IMR-90 (cell line): ENCODE measurements around the gene FXR2. TPM values are rescaled to one million over a fixed set of nuclear protein-coding genes. Genes with fewer than 3 reads are reported as not detected.

Source experiments
- ATAC-seq: fragments of 200-7000 bp; cut with Tn5 transposase; 2 replicates; pipeline ENCODE4 v1.9.1; 2020; ENCODE audit warnings: low read depth, mild to moderate bottlenecking, moderate library complexity
- BruUV-seq: library from RNA; stranded (reverse); fragments of 400-500 nt; replicated peaks from 2 replicates; lab custom pipeline; 2021; lab: Mats Ljungman, UMichigan
- CTCF ChIA-PET: fragments of 300-600 bp; formaldehyde crosslinking; extraction: SDS; loops from one replicate; lab custom pipeline; 2021; ENCODE audit warnings: antibody characterized with exemption; lab: Yijun Ruan, JAX
- POLR2A ChIA-PET: fragments of 300-600 bp; sonication (Branson Sonifier 250); formaldehyde crosslinking; loops from one replicate; lab custom pipeline; 2022; ENCODE audit warnings: antibody characterized with exemption; ENCODE audit not compliant: unreplicated experiment; lab: Charles Lee
- DNase-seq: peaks from one replicate; pipeline ENCODE4 v3.0.0; 2013
- H2AFZ ChIP-seq: replicated peaks from 2 replicates; pipeline ENCODE3; 2013; ENCODE audit warnings: low read length, mild to moderate bottlenecking; ENCODE audit not compliant: poor library complexity
- H2AK5ac ChIP-seq: 2 replicates; pipeline ENCODE4 v1.6.1; 2013; ENCODE audit warnings: low read depth, low read length, inconsistent platforms
- H2AK9ac ChIP-seq: replicated peaks from 2 replicates; pipeline ENCODE3; 2013; ENCODE audit warnings: mild to moderate bottlenecking, low read depth, low read length, moderate library complexity; ENCODE audit not compliant: poor library complexity
- H2BK120ac ChIP-seq: 2 replicates; pipeline ENCODE4 v1.6.1; 2013; ENCODE audit warnings: low read depth, low read length, inconsistent platforms
- H2BK15ac ChIP-seq: 3 replicates; pipeline ENCODE4 v1.6.1; 2013; ENCODE audit warnings: low read depth, low read length, inconsistent platforms
- H2BK20ac ChIP-seq: 2 replicates; pipeline ENCODE4 v1.6.1; 2013; ENCODE audit warnings: low read depth, mild to moderate bottlenecking, inconsistent platforms, low read length, moderate library complexity
- H2BK5ac ChIP-seq: 2 replicates; pipeline ENCODE4 v1.6.1; 2013; ENCODE audit warnings: mild to moderate bottlenecking, low read depth, low read length, inconsistent platforms; ENCODE audit not compliant: poor library complexity, severe bottlenecking
- H3K14ac ChIP-seq: replicated peaks from 2 replicates; pipeline ENCODE4 v1.6.1; 2013; ENCODE audit warnings: low read depth, low read length, inconsistent platforms
- H3K18ac ChIP-seq: 2 replicates; pipeline ENCODE4 v1.6.1; 2013; ENCODE audit warnings: low read depth, low read length, control low read depth
- H3K23ac ChIP-seq: 2 replicates; pipeline ENCODE4 v1.6.1; 2013; ENCODE audit warnings: low read depth, low read length, inconsistent platforms
- H3K27ac ChIP-seq: 2 replicates; pipeline ENCODE4 v1.5.1; 2013; ENCODE audit warnings: mild to moderate bottlenecking, control low read depth, low read length; ENCODE audit not compliant: insufficient read depth
- H3K27me3 ChIP-seq: 2 replicates; pipeline ENCODE4 v1.6.1; 2013; ENCODE audit warnings: low read length; ENCODE audit not compliant: control insufficient read depth, insufficient read depth
- H3K36me3 ChIP-seq: 2 replicates; pipeline ENCODE4 v1.6.1; 2013; ENCODE audit warnings: low read length, mixed read lengths; ENCODE audit not compliant: control insufficient read depth, insufficient read depth
- H3K4ac ChIP-seq: 2 replicates; pipeline ENCODE4 v1.6.1; 2013; ENCODE audit warnings: low read depth, low read length, inconsistent platforms
- H3K4me1 ChIP-seq: 2 replicates; pipeline ENCODE4 v1.6.1; 2013; ENCODE audit warnings: low read length, mixed read lengths; ENCODE audit not compliant: control insufficient read depth, insufficient read depth
- H3K4me2 ChIP-seq: 2 replicates; pipeline ENCODE4 v1.6.1; 2013; ENCODE audit warnings: low read depth, mild to moderate bottlenecking, control low read depth, low read length, moderate library complexity
- H3K4me3 ChIP-seq: 2 replicates; pipeline ENCODE4 v1.5.1; 2013; ENCODE audit warnings: low read depth, mild to moderate bottlenecking, control low read depth, low read length, moderate library complexity; ENCODE audit not compliant: insufficient read depth
- H3K56ac ChIP-seq: 2 replicates; pipeline ENCODE4 v1.6.1; 2013; ENCODE audit warnings: low read length, inconsistent platforms; ENCODE audit not compliant: insufficient read depth; ENCODE audit errors: extremely low read depth
- H3K79me1 ChIP-seq, 2 experiments: 2 replicates each; pipeline ENCODE4 v1.6.1; 2013; ENCODE audit warnings: low read length in 2 of 2, inconsistent platforms in 1 of 2, low read depth in 1 of 2
- H3K9ac ChIP-seq: 2 replicates; pipeline ENCODE4 v1.6.1; 2013; ENCODE audit warnings: low read depth, low read length, control low read depth
- H3K9me1 ChIP-seq: 2 replicates; pipeline ENCODE4 v1.6.1; 2013; ENCODE audit warnings: low read length, inconsistent platforms; ENCODE audit not compliant: insufficient read depth
- H3K9me3 ChIP-seq: 2 replicates; pipeline ENCODE4 v1.6.1; 2013; ENCODE audit warnings: low read length; ENCODE audit not compliant: control insufficient read depth, insufficient read depth
- H4K20me1 ChIP-seq: 2 replicates; pipeline ENCODE4 v1.6.1; 2013; ENCODE audit warnings: low read length, inconsistent platforms; ENCODE audit not compliant: insufficient read depth
- H4K5ac ChIP-seq: 2 replicates; pipeline ENCODE4 v1.6.1; 2013; ENCODE audit warnings: mild to moderate bottlenecking, low read depth, low read length, control low read depth
- H4K8ac ChIP-seq, 2 experiments: 2 replicates each; pipeline ENCODE4 v1.6.1; 2013; ENCODE audit warnings: low read depth in 2 of 2, low read length in 2 of 2, control low read depth in 1 of 2, inconsistent platforms in 1 of 2
- H4K91ac ChIP-seq: 2 replicates; pipeline ENCODE4 v1.6.1; 2013; ENCODE audit warnings: low read depth, low read length, inconsistent platforms; ENCODE audit not compliant: insufficient read depth
- BHLHE40 ChIP-seq: fragments of 150-350 bp; IDR thresholded peaks from 2 replicates; pipeline ENCODE4 v1.6.1; 2016; ENCODE audit warnings: mild to moderate bottlenecking, low read depth, low read length
- CEBPB ChIP-seq: IDR thresholded peaks from 2 replicates; pipeline ENCODE4 v1.6.1; 2012; ENCODE audit warnings: low read depth, low read length, improper control_type of control experiment
- CHD1 ChIP-seq: IDR thresholded peaks from 2 replicates; pipeline ENCODE4 v1.6.1; 2012; ENCODE audit warnings: low read depth, low read length, improper control_type of control experiment
- CTCF ChIP-seq: conservative IDR thresholded peaks from 2 replicates; pipeline ENCODE4 v1.5.1; 2012; ENCODE audit warnings: mild to moderate bottlenecking, low read depth, low read length, improper control_type of control experiment
- ELK1 ChIP-seq: fragments of 150-350 bp; IDR thresholded peaks from 2 replicates; pipeline ENCODE4 v1.6.1; 2016; ENCODE audit warnings: low read depth, mild to moderate bottlenecking, low read length, moderate library complexity, borderline replicate concordance
- FOS ChIP-seq: fragments of 150-350 bp; IDR thresholded peaks from 2 replicates; pipeline ENCODE4 v1.6.1; 2016; ENCODE audit warnings: low read depth, low read length
- MAFK ChIP-seq: IDR thresholded peaks from 2 replicates; pipeline ENCODE4 v1.6.1; 2012; ENCODE audit warnings: low read depth, low read length, improper control_type of control experiment
- MAZ ChIP-seq: IDR thresholded peaks from 2 replicates; pipeline ENCODE4 v1.6.1; 2012; ENCODE audit warnings: low read depth, mild to moderate bottlenecking, low read length, improper control_type of control experiment, moderate library complexity, borderline replicate concordance
- MXI1 ChIP-seq: IDR thresholded peaks from 2 replicates; pipeline ENCODE4 v1.6.1; 2012; ENCODE audit warnings: low read depth, mild to moderate bottlenecking, low read length, moderate library complexity, borderline replicate concordance
- NFE2L2 ChIP-seq: fragments of 150-350 bp; IDR thresholded peaks from 2 replicates; pipeline ENCODE4 v1.6.1; 2016; ENCODE audit warnings: low read depth, mild to moderate bottlenecking, low read length
- POLR2A ChIP-seq: IDR thresholded peaks from 2 replicates; pipeline ENCODE4 v1.6.1; 2012; ENCODE audit warnings: mild to moderate bottlenecking, low read depth, low read length
- RAD21 ChIP-seq: IDR thresholded peaks from 2 replicates; pipeline ENCODE4 v1.6.1; 2012; ENCODE audit warnings: low read length, improper control_type of control experiment
- RCOR1 ChIP-seq: IDR thresholded peaks from 2 replicates; pipeline ENCODE4 v1.6.1; 2012; ENCODE audit warnings: mild to moderate bottlenecking, low read length, improper control_type of control experiment; ENCODE audit not compliant: insufficient replicate concordance
- RFX5 ChIP-seq: IDR thresholded peaks from 2 replicates; pipeline ENCODE4 v1.8.0; 2012; ENCODE audit warnings: low read depth, mild to moderate bottlenecking, low read length, moderate library complexity
- SMC3 ChIP-seq: fragments of 150-350 bp; IDR thresholded peaks from 2 replicates; pipeline ENCODE4 v1.6.1; 2016; ENCODE audit warnings: low read depth, mild to moderate bottlenecking, antibody characterized with exemption, low read length, moderate library complexity
- WGBS, 2 experiments: methylation state at CpG; one replicate each; pipeline versions ENCODE4 v1.1.5 to v1.1.7; 2013; ENCODE audit warnings: missing lambda C conversion rate in 2 of 2; ENCODE audit not compliant: insufficient read length in 1 of 2; ENCODE audit errors: extremely low coverage in 2 of 2; 5-methylcytosine and 5-hydroxymethylcytosine counted together
- dilution Hi-C: fragments of 300-500 bp; cut with HindIII; formaldehyde crosslinking; loops from one replicate; pipeline ENCODE4 v1.14.3; 2018; ENCODE audit warnings: low sequenced_read_pairs; ENCODE audit not compliant: unreplicated experiment
- in situ Hi-C: fragments of 300-500 bp; cut with MboI; formaldehyde crosslinking; loops from 3 replicates; pipeline ENCODE4 v1.14.3; 2019; ENCODE audit warnings: low sequenced_read_pairs, inconsistent platforms, mixed read lengths
- intact Hi-C: fragments of 100-400 bp; cut with micrococcal nuclease; formaldehyde crosslinking; loops from 2 replicates; pipeline ENCODE4 v1.10.0; 2022
- polyA plus RNA-seq, 3 experiments: library from polyadenylated mRNA; depleted of rRNA; stranded (reverse); fragments of >200 nt; gene quantifications; 2 replicates each; pipeline ENCODE4 v1.2.3, GENCODE V29; 2012; ENCODE audit warnings: low replicate concordance in 1 of 3
- total RNA-seq: library from RNA; depleted of rRNA; stranded (reverse); fragments of >200 nt; gene quantifications from 2 replicates; pipeline ENCODE4 v1.2.3, GENCODE V29; 2012
- TF ChIP-seq, protein P1 (sequence below): fragments of 150-350 bp; IDR thresholded peaks from 2 replicates; pipeline ENCODE4 v1.6.1; 2017; ENCODE audit warnings: mild to moderate bottlenecking, antibody characterized with exemption, low read length, low read depth

The FXR2 gene
- total and polyA plus RNA-seq, 2 of the 4 experiments (the other 2 are of a cell fraction): 39.1 to 55.9 TPM

DNA sequence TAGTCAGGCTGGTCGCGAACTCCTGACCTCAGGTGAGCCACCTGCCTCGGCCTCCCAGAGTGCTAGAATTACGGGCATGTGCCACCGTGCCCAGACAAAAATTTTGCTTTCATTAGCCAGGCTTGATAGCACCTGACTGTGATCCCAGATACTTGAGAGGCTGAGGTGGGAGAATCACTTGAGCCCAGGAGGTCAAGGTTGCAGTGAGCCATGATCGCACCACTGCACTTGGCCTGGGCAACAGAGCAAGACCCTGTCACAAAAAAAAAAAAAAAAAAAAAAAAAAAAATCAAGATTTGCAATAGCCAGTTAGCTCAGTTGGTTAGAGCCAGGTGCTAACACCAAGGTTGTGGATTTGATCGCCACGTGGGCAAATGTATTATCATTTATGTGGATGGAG lies 6.1 kb upstream of the FXR2 start:
- Histone ChIP-seq H4K20me1 (no peaks in the 10 kb centered on the region), H2BK15ac (no peak overlapping the region), H4K91ac (no peak overlapping the region), H4K8ac (no peak overlapping the region), H3K23ac (no peak overlapping the region), H3K27me3 (no peaks in the 10 kb centered on the region; the same call in 1 of the 2 replicates), H2BK5ac (no peak overlapping the region), H3K4me2 (no peak overlapping the region), H3K79me1 (no peaks in the 10 kb centered on the region; a peak in 1 of 4 replicates), H2AFZ (no peak overlapping the region), H3K4ac (no peak overlapping the region), H3K4me3 (no peak overlapping the region), H2AK5ac (no peak overlapping the region), H3K9ac (no peak overlapping the region), H3K36me3 (no peaks in the 10 kb centered on the region; the same call in 1 of the 2 replicates), H3K27ac (no peak overlapping the region), H2AK9ac (no peak overlapping the region), H4K5ac (no peak overlapping the region), H3K18ac (no peak overlapping the region), H2BK20ac (no peak overlapping the region), H2BK120ac (no peak overlapping the region), H3K56ac (no peak overlapping the region), H3K14ac (no peak overlapping the region), H3K9me3 (no peaks in the 10 kb centered on the region), H3K9me1 (no peaks in the 10 kb centered on the region), H3K4me1 (no peaks in the 10 kb centered on the region)
- ChIA-PET POLR2A (no interaction called here), CTCF (interaction anchor here (0.6 kb wide), 1 partner anchor 12 kb away, joined by 3 read pairs; no protein-coding TSS in a partner anchor)
- dilution Hi-C loops (no loop called here), intact Hi-C loops (no loop called here), in situ Hi-C loops (no loop called here)
- DNase-seq: no peak
- BruUV-seq: no TSS peak
- WGBS, 2 experiments: no CpG with 5 or more reads among the region's 8 CpGs
- ATAC-seq: no peak
- TF ChIP-seq RAD21: no peak
- TF ChIP-seq FOS: no peak
- TF ChIP-seq SMC3: no peak
- TF ChIP-seq RCOR1: no peak
- no peak for TF ChIP-seq BHLHE40
- no peak for TF ChIP-seq MAFK
- no peak for TF ChIP-seq CEBPB
- TF ChIP-seq ELK1: no peak
- TF ChIP-seq RFX5: no peak
- no peak for TF ChIP-seq CTCF
- TF ChIP-seq, protein P1, sequence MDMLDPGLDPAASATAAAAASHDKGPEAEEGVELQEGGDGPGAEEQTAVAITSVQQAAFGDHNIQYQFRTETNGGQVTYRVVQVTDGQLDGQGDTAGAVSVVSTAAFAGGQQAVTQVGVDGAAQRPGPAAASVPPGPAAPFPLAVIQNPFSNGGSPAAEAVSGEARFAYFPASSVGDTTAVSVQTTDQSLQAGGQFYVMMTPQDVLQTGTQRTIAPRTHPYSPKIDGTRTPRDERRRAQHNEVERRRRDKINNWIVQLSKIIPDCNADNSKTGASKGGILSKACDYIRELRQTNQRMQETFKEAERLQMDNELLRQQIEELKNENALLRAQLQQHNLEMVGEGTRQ: no peak
- no peak for TF ChIP-seq NFE2L2
- TF ChIP-seq CHD1: no peak
- TF ChIP-seq MXI1: no peak
- no peak for TF ChIP-seq POLR2A
- no peak for TF ChIP-seq MAZ
